ENCODE measurements around the gene CEP350.

DNA sequence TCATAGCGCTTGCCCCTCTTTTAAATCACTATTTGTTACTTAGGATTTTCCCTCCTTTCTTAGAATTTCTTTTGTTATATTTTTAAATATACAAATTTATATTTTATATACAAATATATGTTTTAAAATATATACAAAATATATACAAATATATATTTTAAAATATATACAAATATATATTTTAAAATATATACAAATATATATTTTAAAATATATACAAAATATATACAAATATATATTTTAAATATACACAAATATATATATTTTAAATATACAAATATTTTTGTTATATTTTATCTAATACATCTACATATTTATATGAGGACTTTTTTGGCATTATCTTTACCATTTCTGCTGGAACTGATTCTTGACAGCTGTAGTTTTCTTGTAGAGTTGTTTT, 149.2 kb downstream of the CEP350 start:
- no peak for TF ChIP-seq POLR2AphosphoS5 (IDR thresholded peaks at IDR 0.05)
- no peak for TF ChIP-seq POLR2A (IDR thresholded peaks at IDR 0.05)
- no peak for TF ChIP-seq CTCF (IDR thresholded peaks at IDR 0.05)
